Large intestine (tissue), 3 donors: ENCODE data around the gene SLC44A2. TPM values are rescaled to one million over a fixed set of nuclear protein-coding genes. Genes with fewer than 3 reads are reported as not detected.

ENCODE experiments used
- DNase-seq, 2 donors: peaks; one replicate each; pipeline versions ENCODE4 v3.0.0 to v3.0.0-alpha.2; 2013
- H3K27ac ChIP-seq: one replicate; pipeline ENCODE4 v1.5.1; 2013; ENCODE audit warnings: low read length
- H3K27me3 ChIP-seq: 2 replicates; pipeline ENCODE4 v1.6.1; 2013; ENCODE audit warnings: low read length; ENCODE audit not compliant: control insufficient read depth, insufficient read depth
- H3K36me3 ChIP-seq: 2 replicates; pipeline ENCODE4 v1.6.1; 2013; ENCODE audit warnings: low read length; ENCODE audit not compliant: control insufficient read depth, insufficient read depth
- H3K4me1 ChIP-seq: one replicate; pipeline ENCODE4 v1.6.1; 2013; ENCODE audit warnings: low read length; ENCODE audit not compliant: control insufficient read depth, insufficient read depth
- H3K4me3 ChIP-seq: one replicate; pipeline ENCODE4 v1.5.1; 2013; ENCODE audit warnings: low read length
- H3K9me3 ChIP-seq: one replicate; pipeline ENCODE4 v1.6.1; 2013; ENCODE audit warnings: mild to moderate bottlenecking, low read depth, low read length, moderate library complexity; ENCODE audit not compliant: control insufficient read depth
- WGBS: methylation state at CpG from one replicate; pipeline ENCODE4 v1.1.5; 2013; ENCODE audit warnings: low lambda C conversion rate; ENCODE audit not compliant: insufficient coverage; 5-methylcytosine and 5-hydroxymethylcytosine counted together
- polyA plus RNA-seq: library from polyadenylated mRNA; unstranded; fragments of 120-200 nt; gene quantifications from one replicate; pipeline ENCODE4 v1.2.1, GENCODE V29; 2013

SLC44A2 gene
- polyA plus RNA-seq, 1 donor = 30.0 TPM

GRCh38 chr19:10615429-10616023 is 9.8 kb upstream of the SLC44A2 start:
- no peak for DNase-seq
- WGBS = no CpG with 5 or more reads among the region's 14 CpGs
- Histone ChIP-seq H3K36me3 (no peaks in the 10 kb centered on the region), H3K27me3 (no peaks in the 10 kb centered on the region), H3K4me1 (no peaks in the 10 kb centered on the region), H3K4me3 (no peak overlapping the region), H3K27ac (no peak overlapping the region), H3K9me3 (no peaks in the 10 kb centered on the region)

GRCh38 chr19:10617409-10618121 is 7.8 kb upstream of the SLC44A2 start:
- H3K9me3 ChIP-seq = no peaks in the 10 kb centered on the region
- H3K27ac ChIP-seq = no peak overlapping the region
- H3K4me3 ChIP-seq = no peak overlapping the region
- no peaks in the 10 kb centered on the region for H3K27me3 ChIP-seq
- H3K36me3 ChIP-seq = no peaks in the 10 kb centered on the region
- H3K4me1 ChIP-seq = no peaks in the 10 kb centered on the region
- no peak for DNase-seq
- no CpG with 5 or more reads among the region's 15 CpGs for WGBS

GRCh38 chr19:10618846-10619245 is 6.5 kb upstream of the SLC44A2 start:
- no peaks in the 10 kb centered on the region for H3K36me3 ChIP-seq
- DNase-seq = no peak
- H3K9me3 ChIP-seq = no peaks in the 10 kb centered on the region
- no peaks in the 10 kb centered on the region for H3K4me1 ChIP-seq
- no peak overlapping the region for H3K4me3 ChIP-seq
- no CpG with 5 or more reads among the region's 8 CpGs for WGBS
- H3K27me3 ChIP-seq = no peaks in the 10 kb centered on the region
- no peak overlapping the region for H3K27ac ChIP-seq

- Histone ChIP-seq H3K27me3 (no peaks in the 10 kb centered on the region), H3K36me3 (no peaks in the 10 kb centered on the region), H3K27ac (no peak overlapping the region), H3K9me3 (no peaks in the 10 kb centered on the region), H3K4me3 (no peak overlapping the region), H3K4me1 (peaks cover 9% of the 10 kb centered on the region)
- no CpG with 5 or more reads among the region's 4 CpGs for WGBS
- no peak for DNase-seq
Measured at GRCh38 chr19:10620786-10621185, 4.6 kb upstream of the SLC44A2 start.

- DNase-seq = no peak
- no peaks in the 10 kb centered on the region for H3K27me3 ChIP-seq
- no peaks in the 10 kb centered on the region for H3K9me3 ChIP-seq
- H3K4me1 ChIP-seq = peaks cover 9% of the 10 kb centered on the region
- no peak overlapping the region for H3K4me3 ChIP-seq
- H3K27ac ChIP-seq = no peak overlapping the region
- no CpG with 5 or more reads among the region's 8 CpGs for WGBS
- no peaks in the 10 kb centered on the region for H3K36me3 ChIP-seq
Measured at GRCh38 chr19:10621966-10622365, 3.4 kb upstream of the SLC44A2 start.

GRCh38 chr19:10624585-10624984 is 768 bp upstream of the SLC44A2 start:
- Histone ChIP-seq H3K9me3 (no peaks in the 10 kb centered on the region), H3K27me3 (no peaks in the 10 kb centered on the region), H3K4me1 (peaks cover 9% of the 10 kb centered on the region), H3K27ac (no peak overlapping the region), H3K4me3 (no peak overlapping the region), H3K36me3 (peaks cover 7% of the 10 kb centered on the region)
- no peak for DNase-seq
- no CpG with 5 or more reads among the region's 6 CpGs for WGBS

GRCh38 chr19:10625762-10626138 is 397 bp downstream of the SLC44A2 start:
- Histone ChIP-seq H3K4me1 (peaks cover 9% of the 10 kb centered on the region), H3K4me3 (peak overlapping the region; percentile 49), H3K27me3 (no peaks in the 10 kb centered on the region), H3K27ac (peak overlapping the region; percentile 29), H3K36me3 (peaks cover 10% of the 10 kb centered on the region), H3K9me3 (no peaks in the 10 kb centered on the region)
- no peak for DNase-seq
- WGBS = 20% methylated on average over 1 of the region's 10 CpGs

- DNase-seq = no peak
Measured at GRCh38 chr19:10631874-10632273, 6.5 kb downstream of the SLC44A2 start.

GRCh38 chr19:10634430-10634829 is 9.1 kb downstream of the SLC44A2 start:
- H3K36me3 ChIP-seq = peaks cover 42% of the 10 kb centered on the region
- H3K9me3 ChIP-seq = no peaks in the 10 kb centered on the region
- H3K27ac ChIP-seq = no peak overlapping the region
- 100% methylated on average over 1 of the region's 7 CpGs for WGBS
- DNase-seq = no peak
- no peaks in the 10 kb centered on the region for H3K27me3 ChIP-seq
- no peak overlapping the region for H3K4me3 ChIP-seq
- H3K4me1 ChIP-seq = no peaks in the 10 kb centered on the region

More at GRCh38 chr19:10631874-10632273, 6.5 kb downstream of the SLC44A2 start:
- Histone ChIP-seq H3K27me3 (no peaks in the 10 kb centered on the region), H3K9me3 (no peaks in the 10 kb centered on the region), H3K27ac (no peak overlapping the region), H3K4me1 (no peaks in the 10 kb centered on the region), H3K4me3 (no peak overlapping the region), H3K36me3 (peaks cover 39% of the 10 kb centered on the region)
- 90% methylated on average over 2 of the region's 14 CpGs for WGBS

GRCh38 chr19:10634963-10635362 is 9.6 kb downstream of the SLC44A2 start:
- H3K36me3 ChIP-seq = peaks cover 41% of the 10 kb centered on the region
- WGBS = no CpG with 5 or more reads among the region's 6 CpGs
- no peak overlapping the region for H3K27ac ChIP-seq
- no peak overlapping the region for H3K4me3 ChIP-seq
- H3K4me1 ChIP-seq = peaks cover under 1% of the 10 kb centered on the region
- no peak for DNase-seq
- no peaks in the 10 kb centered on the region for H3K9me3 ChIP-seq
- no peaks in the 10 kb centered on the region for H3K27me3 ChIP-seq
